GM18498 (cell line): Measurements from ENCODE around the gene IRGC.
"Not testable (repeated sequence)": the region's sequence is repeated elsewhere in the genome, so short reads cannot be mapped to it uniquely, and the experiment has no call there.

Source experiments
- ATAC-seq: cut with Tn5 transposase; IDR thresholded peaks from one replicate; pipeline ENCODE4 v1.9.1; 2021; ENCODE audit warnings: mild to moderate bottlenecking, moderate library complexity; ENCODE audit not compliant: unreplicated experiment

The IRGC gene

GRCh38 chr19:43751466-43752220 is 35.8 kb downstream of the IRGC start:
- no peak for ATAC-seq

GRCh38 chr19:43752287-43752875 is 36.5 kb downstream of the IRGC start:
- no peak for ATAC-seq

DNA sequence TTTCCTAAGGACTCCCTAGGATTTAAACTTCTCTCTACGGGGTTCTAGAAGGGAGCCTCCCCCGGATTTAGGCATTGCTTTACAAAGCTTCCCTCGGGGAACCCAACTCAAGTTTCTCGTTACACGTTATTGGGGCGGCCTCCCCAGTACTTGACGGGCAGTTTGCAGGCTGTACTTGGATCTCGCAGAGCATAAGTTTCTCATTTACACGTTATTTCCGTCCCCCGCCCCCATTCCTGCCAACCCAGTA is 38.3 kb downstream of the IRGC start:
- ATAC-seq: no peak

DNA sequence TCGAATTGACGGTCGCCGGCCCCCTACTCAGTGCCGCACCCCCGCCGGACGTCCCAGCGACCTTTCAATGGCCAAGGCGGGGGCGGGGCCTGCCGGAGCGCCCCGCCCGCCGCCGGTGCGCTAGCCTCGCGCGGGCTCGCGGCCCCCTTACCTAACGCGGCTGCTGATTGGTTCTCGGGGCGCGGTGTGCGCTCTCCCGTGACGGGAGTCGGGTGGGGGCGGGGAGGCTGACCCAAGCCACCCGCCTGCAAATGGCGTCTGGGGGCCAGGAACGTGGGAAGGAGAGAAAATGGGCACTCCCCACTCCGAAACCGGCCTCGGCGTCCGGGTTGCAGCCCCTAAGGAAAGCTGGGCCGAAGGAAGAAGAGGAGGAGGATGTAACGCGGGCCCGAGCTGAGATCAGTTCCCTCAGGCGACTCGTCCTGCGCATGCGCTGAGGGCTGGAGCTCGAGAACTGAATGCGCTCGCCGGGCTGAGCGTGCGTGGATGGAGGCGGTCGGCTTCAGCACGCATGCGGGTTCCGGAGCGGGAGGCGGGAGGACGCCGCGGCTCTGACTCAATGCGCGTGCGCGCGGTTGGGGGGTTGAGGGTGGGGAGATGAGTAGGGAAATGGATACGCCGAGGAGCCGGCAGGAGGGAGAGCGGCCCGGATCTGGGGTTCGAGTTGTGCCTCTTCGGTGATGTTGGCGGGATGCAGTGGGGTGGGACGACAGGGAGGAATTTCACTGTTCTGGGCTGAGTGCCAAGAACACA is 38.8 kb downstream of the IRGC start, which contains the start of gene SMG9:
Gene SMG9 (minus strand): TSS at position 460 of the 753 bp plus-strand sequence. CDS start 4,221 bp downstream, outside the sequence.
- ATAC-seq: peak; percentile 74

DNA sequence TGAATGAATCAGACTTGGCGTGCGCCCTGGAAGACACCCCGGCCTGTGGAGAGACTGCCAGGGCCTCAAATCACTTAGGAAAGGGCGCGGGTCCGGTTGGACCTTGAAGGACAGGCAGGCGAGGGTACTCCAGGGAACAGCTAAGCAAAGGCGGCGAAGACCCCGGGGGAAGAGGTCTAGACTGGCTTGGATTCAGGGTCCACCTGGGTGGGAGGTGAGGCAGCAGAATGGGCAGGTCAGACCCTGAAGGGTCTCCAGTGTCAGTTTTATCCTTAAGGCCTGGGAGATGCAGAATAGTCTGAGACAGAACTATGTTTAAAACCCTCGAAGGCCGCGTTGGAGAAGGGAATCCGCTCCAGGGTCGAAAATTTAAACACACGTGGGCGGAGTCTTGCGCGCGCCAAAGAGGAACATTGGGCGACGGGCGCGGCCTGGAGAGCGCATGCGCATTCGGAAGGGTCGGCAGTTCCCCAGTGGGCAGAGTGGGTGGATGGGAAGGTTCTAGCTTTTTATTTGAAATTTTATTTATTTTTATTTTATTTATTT is 39.5 kb downstream of the IRGC start:
- peak; percentile 25 for ATAC-seq

- no peak for ATAC-seq
Observed at GRCh38 chr19:43759515-43759914, 43.6 kb downstream of the IRGC start.

DNA sequence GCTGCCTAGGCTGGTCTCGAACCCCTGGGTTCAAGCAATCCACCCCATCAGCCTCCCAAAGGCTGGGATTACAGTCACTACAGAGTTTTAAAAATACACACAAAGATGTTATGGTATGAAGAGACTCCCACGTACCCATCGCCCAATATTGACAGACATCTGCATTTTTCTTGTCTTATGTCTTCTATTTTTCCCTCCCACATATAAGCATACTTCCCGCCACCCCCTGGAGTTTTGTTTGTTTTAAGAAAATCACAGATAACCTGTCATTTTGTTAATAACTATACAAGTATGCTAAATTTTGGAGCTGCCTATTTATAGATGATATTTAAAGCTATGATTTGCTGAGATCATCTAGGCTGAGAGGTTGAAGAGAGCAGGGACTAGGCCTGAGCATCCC is 45.1 kb downstream of the IRGC start:
- no peak for ATAC-seq

- ATAC-seq: no peak
Observed at GRCh38 chr19:43762814-43763213, 46.9 kb downstream of the IRGC start.

GRCh38 chr19:43763473-43763939 is 47.6 kb downstream of the IRGC start:
- no peak for ATAC-seq

DNA sequence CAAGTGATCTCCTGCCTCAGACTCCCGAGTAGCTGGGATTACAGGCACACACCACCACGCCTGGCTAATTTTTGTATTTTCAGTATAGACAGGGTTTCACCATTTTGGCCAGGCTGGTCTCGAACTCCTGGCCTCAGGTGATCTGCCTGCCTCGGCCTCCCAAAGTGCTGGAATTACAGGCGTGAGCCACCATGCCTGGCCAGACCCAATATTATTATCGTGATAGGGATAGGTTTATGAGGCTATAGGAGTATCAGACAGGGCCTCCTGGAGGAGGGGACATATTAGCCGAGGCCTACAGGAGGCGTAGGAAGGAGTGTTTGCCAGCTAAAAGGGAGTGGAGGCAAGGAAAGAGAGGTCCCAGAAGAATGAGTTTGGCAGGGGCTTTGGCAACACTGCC is 48.8 kb downstream of the IRGC start:
- not testable (repeated sequence) for ATAC-seq

- peak; percentile 76 for ATAC-seq
Observed at GRCh38 chr19:43765109-43765876, 49.4 kb downstream of the IRGC start.

DNA sequence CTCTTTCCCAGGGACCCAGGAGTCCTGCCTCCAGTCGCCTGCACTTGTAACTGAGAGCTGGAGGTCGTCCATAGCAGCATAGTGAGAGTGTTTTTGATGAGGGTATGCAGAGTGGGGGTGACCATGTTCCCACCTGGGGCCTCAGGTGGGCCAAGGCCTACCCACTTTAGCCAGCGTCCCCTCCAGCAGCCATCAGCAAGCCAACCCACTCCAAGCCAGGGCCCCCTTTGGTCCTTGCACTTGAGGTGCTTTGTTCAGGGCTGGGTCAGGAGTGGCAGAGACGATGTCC is 50.8 kb downstream of the IRGC start:
- no peak for ATAC-seq

- ATAC-seq: no peak
Observed at GRCh38 chr19:43767316-43767715, 51.4 kb downstream of the IRGC start.

GRCh38 chr19:43767818-43768217 is 51.9 kb downstream of the IRGC start:
- ATAC-seq: no peak

DNA sequence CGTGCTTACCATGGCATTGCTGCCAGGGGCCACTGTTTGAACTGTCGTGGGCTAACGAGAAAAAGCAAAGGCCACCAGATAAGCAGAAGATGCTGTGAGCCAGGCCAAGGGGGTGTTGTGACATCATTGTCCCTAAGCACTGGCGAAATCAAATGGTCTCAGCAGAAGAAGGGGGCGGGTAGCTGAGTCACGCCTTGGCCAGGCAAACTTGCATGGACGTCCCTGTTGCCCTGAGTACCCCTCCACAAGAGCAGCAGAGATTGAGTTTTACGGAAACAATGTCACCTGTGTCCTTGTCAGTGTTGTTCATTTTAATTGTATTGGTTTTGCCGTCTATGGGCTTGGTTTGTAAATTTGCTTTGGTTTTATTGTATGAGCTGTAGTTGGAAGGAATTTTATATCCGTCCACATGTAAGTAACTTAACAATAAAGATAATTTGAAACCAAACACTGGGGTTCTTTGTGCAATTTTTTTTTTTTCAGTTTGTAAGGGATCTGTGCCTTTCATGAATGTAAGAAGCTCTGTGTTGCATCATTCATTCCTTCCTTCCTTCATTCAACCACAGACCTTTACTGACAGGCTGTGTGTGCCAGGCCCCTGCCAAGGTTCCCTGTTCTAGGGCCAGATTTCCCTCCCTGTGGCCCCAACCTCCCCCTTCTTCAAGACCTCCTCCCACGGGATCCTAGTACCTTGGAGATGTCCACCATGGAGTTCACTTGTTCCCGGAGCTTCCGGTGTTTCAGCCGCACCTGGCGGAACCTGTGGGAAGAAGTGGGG is 52.6 kb downstream of the IRGC start:
- ATAC-seq: no peak

- no peak for ATAC-seq
Observed at GRCh38 chr19:43769256-43769655, 53.4 kb downstream of the IRGC start.
